Thoracic aorta endothelial cell (primary cell): ENCODE data around the gene LRRC1. TPM values are rescaled to one million over a fixed set of nuclear protein-coding genes. Genes with fewer than 3 reads are reported as not detected.

Experiments used
- total RNA-seq: library from RNA; depleted of rRNA; stranded (reverse); fragments of >200 nt; gene quantifications from 2 replicates; pipeline ENCODE4 v1.2.3, GENCODE V29; 2012

LRRC1 gene
- total RNA-seq, result 14.0 and 14.6 TPM in 2 replicates

GRCh38 chr6:53794720-53795339 lies at the start of gene LRRC1:
LRRC1 (plus strand) TSS chr6:53795005; CDS start chr6:53795257, 252 bp downstream.

Other genes with a start within 250 kb of the LRRC1 start
- 24.1 and 25.5 TPM in 2 replicates for gene GCLC, start 249.9 kb upstream of the LRRC1 start, total RNA-seq
- under 0.01 TPM in 2 replicates for gene KLHL31, start 129.2 kb upstream of the LRRC1 start, total RNA-seq